ENCODE results near the gene GPHN.

- TF ChIP-seq RAD21 (IDR thresholded peaks at IDR 0.05; ENCODE audit: low read depth), result no peak
- TF ChIP-seq TEAD4 (IDR thresholded peaks at IDR 0.05), result no peak
- no peak for TF ChIP-seq YY1 (IDR thresholded peaks at IDR 0.05; ENCODE audit: low read depth)
- TF ChIP-seq, protein P1, sequence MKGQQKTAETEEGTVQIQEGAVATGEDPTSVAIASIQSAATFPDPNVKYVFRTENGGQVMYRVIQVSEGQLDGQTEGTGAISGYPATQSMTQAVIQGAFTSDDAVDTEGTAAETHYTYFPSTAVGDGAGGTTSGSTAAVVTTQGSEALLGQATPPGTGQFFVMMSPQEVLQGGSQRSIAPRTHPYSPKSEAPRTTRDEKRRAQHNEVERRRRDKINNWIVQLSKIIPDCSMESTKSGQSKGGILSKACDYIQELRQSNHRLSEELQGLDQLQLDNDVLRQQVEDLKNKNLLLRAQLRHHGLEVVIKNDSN (IDR thresholded peaks at IDR 0.05), result no peak
Measured at GRCh38 chr14:66596241-66596985, 88.5 kb downstream of the GPHN start.

All from Ishikawa (cell line).